HG03558 (cell line): ENCODE measurements around the gene TMPRSS7.

Experiments
- ATAC-seq: cut with Tn5 transposase; IDR thresholded peaks from one replicate; pipeline ENCODE4 v1.9.1; 2021; ENCODE audit warnings: moderate number of reproducible peaks; ENCODE audit not compliant: unreplicated experiment; ENCODE audit errors: extremely low read depth

Gene TMPRSS7

GRCh38 chr3:112123548-112123947 lies 89.0 kb downstream of the TMPRSS7 start:
- no peak for ATAC-seq

DNA sequence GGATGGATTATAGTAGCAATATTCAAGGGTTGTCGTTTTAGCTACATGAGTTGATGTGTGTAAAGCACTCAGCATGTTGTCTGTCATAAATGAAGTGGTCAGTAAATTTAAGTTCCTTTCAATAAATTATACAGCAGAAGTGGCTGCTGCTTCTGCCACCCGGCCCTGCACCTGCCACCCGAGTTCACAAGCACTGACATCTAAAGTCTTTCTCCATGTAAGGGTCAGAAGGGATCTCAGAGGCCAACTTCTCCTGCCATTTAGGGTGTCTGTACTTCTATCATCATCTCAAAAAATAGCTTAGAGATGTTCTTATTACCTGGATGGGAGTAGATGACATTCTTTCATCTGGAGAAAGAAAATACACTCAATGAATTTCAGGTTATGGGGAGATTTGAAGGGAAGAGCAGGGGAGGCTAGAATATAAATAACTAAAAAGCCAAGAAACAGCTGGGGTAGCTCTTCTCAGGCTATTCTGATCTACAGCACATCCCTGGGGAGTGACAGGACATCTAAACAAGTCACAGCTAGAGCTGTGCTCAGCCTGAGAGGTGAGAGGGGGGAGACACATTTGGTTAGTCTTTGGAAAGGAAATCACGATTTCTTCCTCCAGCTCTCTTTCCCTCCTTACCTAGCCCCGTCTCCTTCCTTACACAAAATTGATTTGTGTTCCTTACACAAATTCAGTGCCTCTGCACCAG lies 90.5 kb downstream of the TMPRSS7 start:
- no peak for ATAC-seq

- ATAC-seq = no peak
These were observed 92.0 kb downstream of the TMPRSS7 start for GRCh38 chr3:112126511-112126911.

GRCh38 chr3:112127522-112128494 lies 93.3 kb downstream of the TMPRSS7 start:
- no peak for ATAC-seq

GRCh38 chr3:112128843-112129727 lies 94.5 kb downstream of the TMPRSS7 start:
- ATAC-seq = peak; percentile 31

DNA sequence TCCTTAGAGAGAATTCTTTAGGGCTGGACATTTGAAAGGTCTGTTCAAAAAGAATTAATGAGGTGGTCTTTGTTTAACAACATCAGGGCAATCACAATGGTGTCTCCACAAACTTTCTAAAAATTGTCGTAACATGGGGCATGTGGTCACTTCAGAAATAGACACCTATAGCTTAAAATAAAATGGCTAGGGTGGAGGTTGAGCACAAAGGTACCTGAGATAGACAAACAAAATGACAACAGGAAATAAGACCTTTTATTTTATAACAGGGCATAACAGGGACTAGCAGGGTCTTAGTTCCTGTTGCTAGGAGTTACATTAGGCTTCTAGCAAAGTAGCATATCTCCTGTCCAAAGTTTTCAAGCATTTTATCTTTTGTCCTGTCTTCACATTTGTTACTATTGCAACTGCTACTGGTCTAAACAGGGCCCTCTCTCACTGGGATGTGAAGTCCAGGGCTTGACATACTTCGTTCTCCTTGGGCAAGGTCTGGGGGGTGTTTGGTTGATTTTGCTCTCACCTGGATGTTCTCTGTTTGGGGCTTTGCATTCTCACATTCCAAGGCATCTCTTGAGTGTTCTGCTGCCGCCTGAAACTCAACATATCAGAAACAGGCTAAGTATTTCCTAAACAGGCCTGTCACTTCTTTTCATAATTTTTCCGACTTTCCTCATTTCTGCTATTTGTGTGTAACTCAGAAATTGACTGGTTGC lies 95.5 kb downstream of the TMPRSS7 start:
- ATAC-seq = no peak

- ATAC-seq = no peak
These were observed 96.1 kb downstream of the TMPRSS7 start for GRCh38 chr3:112130638-112130993.
